ENCODE data around the gene DUS2.

Gene DUS2

DNA sequence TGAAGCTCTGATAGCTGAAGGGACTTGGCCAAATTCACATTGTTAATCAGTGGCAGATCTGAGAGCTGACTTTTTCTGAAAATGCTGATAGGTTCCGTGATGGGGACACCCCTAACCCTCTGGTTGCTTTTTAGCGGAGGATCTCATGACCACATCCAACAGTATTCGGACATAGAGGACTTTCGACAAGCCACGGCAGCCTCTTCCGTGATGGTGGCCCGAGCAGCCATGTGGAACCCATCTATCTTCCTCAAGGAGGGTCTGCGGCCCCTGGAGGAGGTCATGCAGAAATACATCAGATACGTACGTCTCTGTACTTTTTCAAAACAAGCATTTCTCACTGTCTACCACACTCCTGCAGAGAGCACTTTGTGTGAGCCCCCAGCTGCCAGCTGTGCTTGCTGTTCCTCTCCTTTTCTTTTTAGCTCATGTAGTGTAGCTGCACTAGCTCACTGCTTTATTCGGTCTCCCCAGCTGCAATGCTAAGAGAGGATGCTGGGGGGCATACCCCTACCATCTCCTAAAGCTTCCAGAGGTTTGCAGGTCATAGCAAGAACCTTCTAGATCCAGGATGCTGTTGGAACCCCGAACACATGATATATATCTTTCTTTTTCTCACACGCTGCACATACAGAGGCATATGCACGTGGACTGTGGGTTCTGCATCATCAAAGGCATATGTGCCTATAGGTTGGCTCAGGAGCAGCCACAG is 47.9 kb downstream of the DUS2 start:
- Histone ChIP-seq H3K4me2 (ENCODE audit: insufficient read depth, low read length) (no peak overlapping the region), H3K4me1 (ENCODE audit: insufficient read depth, low read length) (peaks cover 44% of the 10 kb centered on the region), H3K36me3 (ENCODE audit: insufficient read depth, low read length) (peaks cover 55% of the 10 kb centered on the region), H3K9me3 (ENCODE audit: insufficient read depth, low read length, severe bottlenecking) (no peaks in the 10 kb centered on the region), H3K27ac (ENCODE audit: low read length) (peak overlapping the region; percentile 72), H3K4me3 (ENCODE audit: low read depth in 1 of 2, low read length in 2 of 2) (no peak overlapping the region), H2AFZ (ENCODE audit: low read depth, low read length) (no peak overlapping the region), H4K20me1 (ENCODE audit: insufficient read depth, low read length) (no peaks in the 10 kb centered on the region), H3K9ac (ENCODE audit: low read depth, low read length) (no peak overlapping the region; the same call in 1 of the 2 replicates), H3K27me3 (ENCODE audit: insufficient read depth, low read length, poor library complexity) (no peaks in the 10 kb centered on the region), H3K79me2 (ENCODE audit: insufficient read depth, low read length) (no peaks in the 10 kb centered on the region)
- DNase-seq (no peak), ATAC-seq (ENCODE audit: insufficient read depth, low read depth) (no peak)
- TF ChIP-seq EZH2 (IDR thresholded peaks at IDR 0.05; ENCODE audit: borderline replicate concordance, low read depth, low read length, severe bottlenecking), result no peak
- TF ChIP-seq, protein P1, sequence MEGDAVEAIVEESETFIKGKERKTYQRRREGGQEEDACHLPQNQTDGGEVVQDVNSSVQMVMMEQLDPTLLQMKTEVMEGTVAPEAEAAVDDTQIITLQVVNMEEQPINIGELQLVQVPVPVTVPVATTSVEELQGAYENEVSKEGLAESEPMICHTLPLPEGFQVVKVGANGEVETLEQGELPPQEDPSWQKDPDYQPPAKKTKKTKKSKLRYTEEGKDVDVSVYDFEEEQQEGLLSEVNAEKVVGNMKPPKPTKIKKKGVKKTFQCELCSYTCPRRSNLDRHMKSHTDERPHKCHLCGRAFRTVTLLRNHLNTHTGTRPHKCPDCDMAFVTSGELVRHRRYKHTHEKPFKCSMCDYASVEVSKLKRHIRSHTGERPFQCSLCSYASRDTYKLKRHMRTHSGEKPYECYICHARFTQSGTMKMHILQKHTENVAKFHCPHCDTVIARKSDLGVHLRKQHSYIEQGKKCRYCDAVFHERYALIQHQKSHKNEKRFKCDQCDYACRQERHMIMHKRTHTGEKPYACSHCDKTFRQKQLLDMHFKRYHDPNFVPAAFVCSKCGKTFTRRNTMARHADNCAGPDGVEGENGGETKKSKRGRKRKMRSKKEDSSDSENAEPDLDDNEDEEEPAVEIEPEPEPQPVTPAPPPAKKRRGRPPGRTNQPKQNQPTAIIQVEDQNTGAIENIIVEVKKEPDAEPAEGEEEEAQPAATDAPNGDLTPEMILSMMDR (IDR thresholded peaks at IDR 0.05; ENCODE audit: borderline replicate concordance, extremely low read depth, low read length, poor library complexity, severe bottlenecking), result no peak

DNA sequence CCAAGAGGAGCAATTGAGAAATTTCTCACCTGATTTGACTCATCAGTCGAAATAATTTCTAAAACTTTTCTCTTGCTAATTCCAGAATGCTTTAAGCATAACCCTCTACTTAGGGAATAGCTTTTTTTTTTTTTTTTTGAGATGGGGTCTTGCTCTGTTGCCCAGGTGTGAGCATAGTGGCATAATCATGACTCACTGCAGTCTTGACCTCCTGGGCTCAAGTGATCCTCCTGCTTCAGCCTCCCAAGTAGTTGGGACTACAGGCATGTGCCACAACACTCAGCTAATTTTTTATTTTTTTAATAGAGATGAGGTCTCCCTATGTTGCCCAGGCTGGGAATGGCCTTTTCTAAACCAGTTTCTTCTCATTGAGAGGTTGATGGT is 48.4 kb downstream of the DUS2 start:
- Histone ChIP-seq H3K4me3 (ENCODE audit: low read depth in 1 of 2, low read length in 2 of 2) (no peak overlapping the region), H3K4me1 (ENCODE audit: insufficient read depth, low read length) (peaks cover 45% of the 10 kb centered on the region), H2AFZ (ENCODE audit: low read depth, low read length) (no peak overlapping the region), H3K27me3 (ENCODE audit: insufficient read depth, low read length, poor library complexity) (no peaks in the 10 kb centered on the region), H3K4me2 (ENCODE audit: insufficient read depth, low read length) (no peak overlapping the region), H3K9ac (ENCODE audit: low read depth, low read length) (no peak overlapping the region), H3K9me3 (ENCODE audit: insufficient read depth, low read length, severe bottlenecking) (no peaks in the 10 kb centered on the region), H4K20me1 (ENCODE audit: insufficient read depth, low read length) (no peaks in the 10 kb centered on the region), H3K27ac (ENCODE audit: low read length) (peak overlapping the region; percentile 26; the same call in 1 of the 2 replicates), H3K79me2 (ENCODE audit: insufficient read depth, low read length) (no peaks in the 10 kb centered on the region), H3K36me3 (ENCODE audit: insufficient read depth, low read length) (peaks cover 56% of the 10 kb centered on the region)
- no peak for ATAC-seq (ENCODE audit: insufficient read depth, low read depth)
- no peak for TF ChIP-seq EZH2 (IDR thresholded peaks at IDR 0.05; ENCODE audit: borderline replicate concordance, low read depth, low read length, severe bottlenecking)
- TF ChIP-seq, protein P1 (IDR thresholded peaks at IDR 0.05; ENCODE audit: borderline replicate concordance, extremely low read depth, low read length, poor library complexity, severe bottlenecking), result no peak
- no peak for DNase-seq

DNA sequence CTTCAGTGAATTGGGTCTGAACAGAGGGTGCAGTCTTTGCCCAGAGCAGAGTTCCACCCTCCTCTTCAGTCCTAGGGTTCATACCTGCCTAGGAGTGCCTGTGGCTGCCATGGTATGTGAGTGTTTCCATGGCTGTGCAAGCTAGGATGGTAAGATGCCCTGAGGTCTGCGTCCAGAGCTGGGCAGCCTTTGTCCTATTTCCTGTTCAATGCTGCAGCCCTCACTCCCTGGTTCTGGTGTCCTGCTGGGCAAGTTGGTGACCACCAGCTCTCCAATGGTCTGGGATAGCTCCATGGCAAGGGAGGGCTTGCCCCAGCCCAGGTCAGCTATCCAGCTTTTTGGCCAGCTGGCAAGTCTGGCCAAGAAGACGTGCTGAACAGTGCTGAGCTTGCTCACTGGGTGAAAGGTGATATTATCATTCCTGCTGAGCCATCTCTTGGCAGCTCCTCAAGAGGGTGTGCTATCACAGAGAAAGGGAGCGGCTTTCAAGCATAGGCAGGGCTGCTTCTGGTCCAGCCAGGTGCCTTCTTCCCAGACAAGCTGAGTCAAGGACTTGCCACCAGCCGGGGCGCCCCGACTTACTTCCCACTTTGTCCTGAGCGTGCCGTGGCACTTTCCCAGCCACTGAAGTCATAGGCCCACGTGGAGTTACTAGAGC is 49.1 kb downstream of the DUS2 start:
- Histone ChIP-seq H4K20me1 (ENCODE audit: insufficient read depth, low read length) (no peaks in the 10 kb centered on the region), H3K79me2 (ENCODE audit: insufficient read depth, low read length) (no peaks in the 10 kb centered on the region), H3K9me3 (ENCODE audit: insufficient read depth, low read length, severe bottlenecking) (no peaks in the 10 kb centered on the region), H3K36me3 (ENCODE audit: insufficient read depth, low read length) (peaks cover 55% of the 10 kb centered on the region), H3K9ac (ENCODE audit: low read depth, low read length) (no peak overlapping the region), H2AFZ (ENCODE audit: low read depth, low read length) (no peak overlapping the region), H3K4me2 (ENCODE audit: insufficient read depth, low read length) (no peak overlapping the region), H3K27me3 (ENCODE audit: insufficient read depth, low read length, poor library complexity) (no peaks in the 10 kb centered on the region), H3K4me3 (ENCODE audit: low read depth in 1 of 2, low read length in 2 of 2) (no peak overlapping the region), H3K27ac (ENCODE audit: low read length) (peak overlapping the region; percentile 36), H3K4me1 (ENCODE audit: insufficient read depth, low read length) (peaks cover 45% of the 10 kb centered on the region)
- ATAC-seq (ENCODE audit: insufficient read depth, low read depth) (no peak), DNase-seq (no peak)
- TF ChIP-seq EZH2 (IDR thresholded peaks at IDR 0.05; ENCODE audit: borderline replicate concordance, low read depth, low read length, severe bottlenecking), result no peak
- TF ChIP-seq, protein P1 (IDR thresholded peaks at IDR 0.05; ENCODE audit: borderline replicate concordance, extremely low read depth, low read length, poor library complexity, severe bottlenecking), result no peak
